ENCODE data around the gene CSNK1G1.

Gene CSNK1G1

GRCh38 chr15:64151727-64152506 lies 204.1 kb downstream of the CSNK1G1 start, which contains the start of gene SNX22:
SNX22 (plus strand) TSS chr15:64151731; CDS start chr15:64151776, 45 bp downstream.
- FAIRE-seq: no peak

GRCh38 chr15:64149893-64150578 lies 205.9 kb downstream of the CSNK1G1 start:
- no peak for FAIRE-seq

DNA sequence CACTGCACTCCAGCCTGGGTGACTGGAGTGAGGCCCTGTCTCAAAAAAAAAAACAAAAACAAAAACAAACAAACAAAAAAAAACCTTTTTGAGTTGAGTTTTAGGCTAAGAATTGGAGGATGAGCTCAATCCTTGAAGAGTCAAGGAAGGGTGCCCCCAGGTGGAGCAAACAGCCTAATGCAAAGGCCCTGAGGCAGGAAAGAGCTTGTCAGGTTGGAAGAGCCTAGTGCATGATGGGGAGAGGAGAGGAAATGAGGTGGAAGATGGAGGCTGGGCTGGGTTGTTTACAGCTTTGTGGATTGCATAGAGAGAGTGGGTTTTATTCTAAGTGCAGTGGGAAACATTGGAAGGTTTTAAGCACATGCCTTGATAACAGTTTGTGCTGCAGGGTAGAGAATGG lies 206.5 kb downstream of the CSNK1G1 start:
- no peak for FAIRE-seq

- FAIRE-seq: no peak
Observed at GRCh38 chr15:64148581-64148980, 207.4 kb downstream of the CSNK1G1 start.

GRCh38 chr15:64148168-64148567 lies 207.8 kb downstream of the CSNK1G1 start:
- FAIRE-seq: no peak

DNA sequence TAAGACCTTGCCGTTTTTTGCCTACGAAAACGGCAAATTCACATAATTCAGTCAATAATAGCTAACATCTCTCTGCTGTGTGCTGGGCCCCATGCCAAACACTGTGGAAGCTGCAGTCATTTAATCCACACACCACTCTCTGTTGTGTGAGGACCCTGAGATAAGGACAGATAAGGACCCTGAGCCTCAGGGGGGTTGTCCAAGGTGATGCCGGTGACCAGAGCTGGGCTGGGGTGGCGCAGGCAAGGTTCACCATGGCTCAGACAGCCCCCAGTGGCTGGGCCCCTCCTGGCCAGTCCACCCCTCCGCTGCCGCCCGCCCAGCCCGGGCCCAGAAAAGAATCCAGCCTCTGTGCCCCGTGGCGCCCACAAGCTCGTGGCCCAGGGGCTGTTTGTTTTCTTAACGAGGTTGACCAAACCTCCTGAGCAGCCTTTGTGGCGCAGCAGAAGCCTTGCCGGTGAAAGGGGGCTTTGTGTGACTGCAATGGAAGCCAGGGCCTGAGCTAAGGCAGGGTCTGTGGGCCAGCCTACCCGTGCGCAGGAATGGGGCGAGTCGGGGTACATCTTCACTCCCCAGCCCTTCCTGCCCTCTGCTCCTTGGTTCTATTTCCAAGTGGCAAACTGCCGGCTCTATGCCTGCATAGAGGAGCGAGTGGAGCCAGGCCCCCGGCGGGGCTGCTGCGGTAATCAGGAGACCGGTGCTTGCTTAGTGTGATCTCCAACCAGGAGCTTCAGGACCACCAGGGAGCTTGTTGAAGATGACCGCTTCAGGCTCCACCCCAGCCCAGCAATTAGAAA lies 208.9 kb downstream of the CSNK1G1 start:
- FAIRE-seq: no peak

GRCh38 chr15:64146520-64146884 lies 209.5 kb downstream of the CSNK1G1 start:
- no peak for FAIRE-seq

DNA sequence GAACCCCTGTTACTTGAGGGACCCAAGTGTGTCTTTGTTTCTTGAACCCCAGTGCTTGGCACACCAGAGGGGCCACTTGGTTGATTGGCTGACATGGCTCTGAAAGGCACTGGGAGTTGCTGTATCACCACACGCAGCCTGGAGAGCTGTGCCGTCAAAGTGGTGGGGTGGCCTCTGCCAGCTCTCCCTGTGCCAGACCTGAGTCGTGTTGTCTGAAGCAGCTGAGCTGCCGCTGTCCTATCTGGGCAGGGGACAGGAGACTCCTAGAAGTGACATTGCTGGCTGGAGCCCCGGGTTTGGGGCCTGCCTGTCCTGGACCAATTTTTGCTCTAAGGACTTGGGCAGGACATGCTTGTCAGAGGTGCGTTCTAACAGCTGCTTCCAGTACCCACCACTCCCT lies 209.9 kb downstream of the CSNK1G1 start:
- FAIRE-seq: no peak

DNA sequence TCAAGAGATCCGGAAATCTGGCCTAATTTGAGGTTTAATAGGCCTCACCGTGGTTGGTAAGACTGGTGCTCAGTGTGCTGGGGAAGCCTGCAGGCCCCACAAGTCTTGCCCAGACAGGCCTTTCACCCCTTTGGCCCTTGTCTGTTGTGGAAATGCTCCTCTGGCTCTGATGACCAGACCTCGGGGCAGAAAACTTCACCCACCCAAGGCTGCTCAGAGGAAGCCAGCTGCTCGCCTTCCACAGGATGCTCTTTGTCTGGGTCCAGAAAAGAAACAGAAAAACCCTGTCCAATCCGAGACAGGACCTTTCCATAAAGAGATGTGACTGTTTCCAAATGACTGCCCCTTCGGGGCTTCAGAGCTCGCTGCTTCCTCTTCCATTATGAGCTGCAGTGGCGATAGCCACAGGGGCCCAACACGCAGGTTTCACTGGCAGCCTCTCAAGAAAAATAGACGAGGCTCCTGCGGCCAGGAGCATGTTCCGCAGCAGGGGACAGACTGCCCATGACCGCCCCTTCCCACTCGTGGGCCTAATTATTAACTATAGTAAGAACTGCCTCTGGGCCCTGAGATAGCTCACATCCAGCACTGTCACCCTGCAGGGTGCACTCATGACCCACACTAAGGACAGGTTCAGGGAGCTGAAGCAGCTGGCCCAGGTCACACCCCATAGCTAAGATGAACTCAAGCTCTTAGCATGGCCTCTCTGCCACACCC lies 211.2 kb downstream of the CSNK1G1 start:
- no peak for FAIRE-seq

DNA sequence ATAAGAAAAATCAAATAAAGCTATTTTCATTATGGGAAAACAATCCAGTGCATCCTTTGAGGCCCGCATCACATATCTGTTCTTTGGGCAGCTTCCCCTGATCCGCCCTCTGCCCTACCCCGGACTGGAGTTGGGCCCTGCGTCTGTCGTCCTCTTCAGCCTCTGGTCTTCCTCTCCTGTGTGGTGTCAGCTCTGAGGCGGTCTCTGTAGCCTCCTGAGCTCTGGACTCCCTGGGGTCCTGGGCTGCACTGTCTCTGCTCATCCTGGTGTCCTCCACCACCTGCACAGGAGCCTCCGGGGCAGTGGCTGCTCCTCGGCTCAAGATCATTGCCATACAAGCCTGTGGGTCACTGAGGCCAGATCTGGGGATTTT lies 211.8 kb downstream of the CSNK1G1 start:
- no peak for FAIRE-seq

DNA sequence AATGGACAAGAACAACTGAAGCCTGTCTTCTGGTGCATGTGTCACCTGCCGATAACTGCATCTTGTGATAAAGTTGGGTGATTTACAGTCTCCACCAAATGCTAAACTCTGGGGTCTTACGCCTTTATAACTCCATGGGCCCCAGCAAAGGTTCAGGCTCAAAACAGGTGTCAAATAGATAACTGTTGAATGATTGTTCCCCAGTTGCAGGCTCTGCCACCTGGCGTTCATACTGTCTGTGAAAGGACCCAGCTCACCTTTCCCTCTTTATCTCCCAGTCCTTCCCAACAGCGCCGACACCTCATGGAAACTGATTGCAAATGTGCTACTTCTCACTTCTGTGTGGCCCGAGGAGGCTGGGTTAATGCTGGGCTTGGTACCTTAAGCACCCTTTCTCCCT lies 212.7 kb downstream of the CSNK1G1 start:
- FAIRE-seq: no peak

DNA sequence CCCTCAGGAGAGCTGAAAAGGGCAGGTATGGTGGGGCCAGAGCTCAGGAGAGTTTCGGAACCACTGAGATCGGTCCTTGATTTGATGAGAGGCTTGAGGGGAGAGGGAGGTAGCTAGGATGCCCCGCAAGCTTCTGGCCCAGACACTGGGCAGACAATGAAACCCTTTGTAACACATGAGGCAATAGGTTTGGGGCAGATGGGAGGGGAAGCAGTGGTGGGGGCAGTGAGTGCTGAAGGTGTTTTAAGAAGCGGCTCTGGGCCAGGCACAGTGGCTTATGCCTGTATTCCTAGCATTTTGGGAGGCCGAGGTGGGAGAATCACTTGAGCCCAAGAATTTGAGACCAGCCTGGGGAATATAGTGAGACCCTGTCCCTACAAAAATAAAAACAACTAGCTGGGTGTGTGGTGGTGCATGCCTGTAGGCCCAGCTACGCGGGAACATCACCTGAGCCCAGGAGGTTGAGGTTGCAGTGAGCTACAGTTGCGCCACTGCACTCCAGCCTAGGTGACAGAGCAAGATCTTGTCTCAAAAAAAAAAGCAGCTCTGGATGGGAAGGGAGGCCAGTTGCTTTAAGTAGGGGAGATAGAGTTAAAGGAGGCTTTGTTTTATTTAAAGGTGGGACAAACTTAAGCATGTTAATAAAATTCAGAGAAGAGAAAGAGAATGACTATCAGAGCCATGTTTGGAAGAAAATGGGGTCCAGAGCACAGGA lies 214.0 kb downstream of the CSNK1G1 start:
- FAIRE-seq: no peak

DNA sequence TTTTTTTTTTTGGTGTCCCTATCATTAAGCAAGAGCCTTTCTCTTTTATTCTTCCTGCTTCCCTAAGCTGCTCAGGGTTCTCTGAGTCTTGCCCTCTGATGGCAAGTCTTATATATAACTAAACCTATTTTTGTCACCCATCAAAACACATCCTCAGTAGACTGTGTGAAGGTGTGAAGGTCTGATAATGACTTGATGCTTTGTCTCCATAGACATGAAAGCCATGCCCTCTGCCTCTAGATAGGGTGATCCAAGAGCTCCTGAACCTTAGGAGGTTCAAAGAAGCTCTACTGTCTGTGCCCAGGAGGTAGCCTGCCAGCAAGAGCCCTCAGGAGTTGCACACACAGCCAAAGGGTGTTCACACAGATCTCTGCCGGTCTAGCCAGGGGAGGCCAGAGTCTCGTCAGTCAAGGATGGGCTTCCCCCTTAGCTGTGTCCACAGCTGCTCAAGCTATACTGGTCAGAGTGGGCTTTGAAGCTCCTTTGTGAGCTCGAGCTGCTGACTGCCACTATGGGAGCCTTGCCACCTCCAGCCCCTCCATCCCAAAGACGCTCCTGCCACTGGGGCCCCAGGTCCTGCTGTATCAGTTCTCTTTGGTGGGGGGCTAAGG lies 217.5 kb downstream of the CSNK1G1 start:
- FAIRE-seq: no peak

DNA sequence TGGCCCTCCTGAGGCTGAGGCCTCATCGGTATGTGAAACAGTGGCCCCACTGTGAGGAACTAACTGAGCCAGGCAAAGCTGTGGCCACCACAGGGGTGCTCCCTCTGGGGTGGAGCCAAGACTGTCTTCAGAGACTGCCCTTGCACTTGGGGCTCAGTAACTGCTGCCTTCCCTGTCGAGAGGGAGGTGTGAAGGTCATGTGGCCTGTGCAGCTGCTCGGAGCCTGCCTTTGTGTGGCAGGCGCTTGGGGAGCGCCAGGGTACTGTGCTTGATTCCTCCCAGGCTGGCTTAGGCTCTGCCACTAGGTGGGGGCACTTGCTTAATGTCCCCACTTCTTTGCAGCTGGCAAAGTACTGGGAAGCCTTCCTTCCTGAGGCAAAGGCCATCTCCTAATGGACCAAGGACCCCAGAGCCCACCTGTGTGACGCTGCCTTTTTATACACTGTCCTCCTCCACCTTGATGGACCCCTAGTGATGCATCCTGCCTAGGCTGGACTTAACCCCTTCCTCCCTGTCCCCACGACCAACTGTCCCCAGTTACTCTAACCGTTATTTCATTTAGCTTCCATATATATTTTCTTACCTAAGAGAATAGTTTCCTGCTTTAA lies 218.6 kb downstream of the CSNK1G1 start:
- FAIRE-seq: no peak

- FAIRE-seq: no peak
Observed at GRCh38 chr15:64136347-64136746, 219.6 kb downstream of the CSNK1G1 start.

- FAIRE-seq: no peak
Observed at GRCh38 chr15:64134345-64134829, 221.6 kb downstream of the CSNK1G1 start.

DNA sequence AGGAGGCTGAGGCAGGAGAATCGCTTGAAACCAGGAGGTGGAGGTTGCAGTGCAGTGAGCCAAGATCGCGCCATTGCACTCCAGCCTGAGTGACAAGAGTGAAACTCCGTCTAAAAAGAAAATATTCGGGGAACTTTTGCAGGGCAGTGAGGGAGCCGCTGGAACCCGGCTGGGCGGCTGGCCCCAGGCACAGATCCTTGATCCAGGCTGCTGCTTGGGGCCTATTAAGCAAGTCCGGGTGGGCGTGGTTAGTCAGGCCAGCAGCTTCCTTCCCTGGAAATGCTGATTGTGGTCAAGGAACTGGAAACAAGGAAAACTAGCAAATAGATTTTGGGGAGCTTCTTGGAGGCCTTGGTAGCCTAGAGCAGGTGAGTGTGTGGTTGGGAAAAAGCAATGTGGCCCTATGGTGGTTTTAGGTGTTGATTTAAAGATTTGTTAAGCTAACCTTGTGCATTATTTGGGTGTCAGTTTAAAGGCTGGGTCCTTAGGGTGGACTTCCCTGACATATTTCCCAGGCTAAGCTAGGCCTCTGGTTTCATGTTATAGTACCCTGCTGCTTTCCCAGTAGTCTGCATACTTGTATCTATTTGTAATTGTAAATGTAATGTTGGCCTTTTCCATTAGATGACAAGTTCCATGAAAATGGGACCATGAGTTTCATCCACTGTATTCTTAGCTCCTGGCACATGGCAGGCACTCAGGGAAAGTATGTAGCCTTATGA lies 222.2 kb downstream of the CSNK1G1 start:
- FAIRE-seq: no peak

DNA sequence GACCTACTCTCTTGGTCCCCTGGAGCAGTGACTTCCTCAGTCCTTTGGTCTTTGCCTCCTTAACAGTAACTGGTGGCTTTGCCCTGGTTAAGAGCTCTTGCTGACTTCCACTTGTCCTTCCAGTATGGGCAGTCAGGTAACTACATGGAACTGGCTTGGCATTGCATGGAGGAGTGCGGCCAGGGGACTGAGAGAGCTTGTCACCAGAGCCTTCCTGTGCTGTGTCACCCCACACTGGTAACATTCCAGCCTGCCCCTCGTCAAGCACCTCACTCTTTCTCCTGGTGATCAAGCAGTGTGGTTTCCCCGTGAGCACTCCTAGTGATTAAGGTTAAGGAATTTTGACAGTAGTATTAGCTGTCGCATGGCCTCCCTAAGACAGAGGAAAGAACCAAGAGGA lies 223.8 kb downstream of the CSNK1G1 start:
- no peak for FAIRE-seq

DNA sequence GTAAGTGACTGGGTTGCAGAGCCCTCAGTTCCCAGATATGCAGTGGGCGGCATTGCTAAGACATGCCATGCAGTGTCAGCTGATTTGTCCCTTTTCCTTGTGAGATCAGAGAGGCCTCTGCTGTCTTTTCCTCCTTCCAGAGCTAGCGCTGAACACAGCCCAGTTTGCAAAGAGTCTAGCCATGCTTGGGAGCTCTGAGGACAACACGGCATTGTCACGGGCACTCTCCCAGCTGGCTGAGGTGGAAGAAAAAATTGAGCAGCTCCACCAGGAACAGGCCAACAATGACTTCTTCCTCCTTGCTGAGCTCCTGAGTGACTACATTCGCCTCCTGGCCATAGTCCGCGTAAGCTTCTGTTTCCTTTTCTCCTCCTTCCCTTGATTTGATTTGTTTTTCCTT lies 224.4 kb downstream of the CSNK1G1 start:
- no peak for FAIRE-seq

DNA sequence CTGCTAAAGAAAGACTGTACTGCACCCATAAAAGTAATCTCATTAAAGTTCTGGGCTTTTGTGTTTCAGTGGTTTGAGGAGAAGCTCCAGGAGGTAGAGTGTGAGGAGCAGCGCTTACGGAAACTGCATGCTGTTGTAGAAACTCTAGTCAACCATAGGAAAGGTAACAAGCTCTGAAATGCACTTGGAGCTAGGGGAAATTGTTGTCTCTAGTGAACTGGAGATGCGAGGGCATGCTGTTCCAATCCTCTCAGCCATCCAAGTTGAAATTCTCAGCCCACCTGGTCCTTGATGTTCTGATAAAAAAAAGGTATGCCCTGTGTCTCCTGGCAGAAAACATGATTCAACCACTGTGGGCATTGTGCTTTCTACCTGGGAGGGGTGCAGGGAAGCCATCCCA lies 225.8 kb downstream of the CSNK1G1 start:
- FAIRE-seq: no peak
